ENCODE results near the gene SELENOO.

GRCh38 chr22:50201191-50202129 is 649 bp downstream of the SELENOO start:
- TF ChIP-seq POLR2A (IDR thresholded peaks at IDR 0.05) (no peak), POLR2AphosphoS5 (IDR thresholded peaks at IDR 0.05) (no peak), CTCF (IDR thresholded peaks at IDR 0.05) (no peak)

All from breast epithelium (tissue), 3 donors.